ENCODE measurements around the gene KIF23.

The KIF23 gene

GRCh38 chr15:69403594-69403993 lies 10.6 kb upstream of the KIF23 start:
- no peak for TF ChIP-seq CTCF (IDR thresholded peaks at IDR 0.05; ENCODE audit: extremely low read depth, insufficient read depth, missing control alignments)
- in situ Hi-C loops (cut with MboI; ENCODE audit: low pct_unique_long_range_greater_than_20kb, low sequenced_read_pairs, unreplicated experiment) = no loop called here
- no peak for DNase-seq (ENCODE audit: low spot score)

- no peak for TF ChIP-seq CTCF (IDR thresholded peaks at IDR 0.05; ENCODE audit: extremely low read depth, insufficient read depth, missing control alignments)
- in situ Hi-C loops (cut with MboI; ENCODE audit: low pct_unique_long_range_greater_than_20kb, low sequenced_read_pairs, unreplicated experiment) = no loop called here
- no peak for DNase-seq (ENCODE audit: low spot score)
These were observed 9.0 kb upstream of the KIF23 start for GRCh38 chr15:69405110-69405509.

- DNase-seq (ENCODE audit: low spot score) = no peak
- in situ Hi-C loops (cut with MboI; ENCODE audit: low pct_unique_long_range_greater_than_20kb, low sequenced_read_pairs, unreplicated experiment) = no loop called here
- TF ChIP-seq CTCF (IDR thresholded peaks at IDR 0.05; ENCODE audit: extremely low read depth, insufficient read depth, missing control alignments) = no peak
These were observed 6.3 kb upstream of the KIF23 start for GRCh38 chr15:69407719-69408400.

- in situ Hi-C loops (cut with MboI; ENCODE audit: low pct_unique_long_range_greater_than_20kb, low sequenced_read_pairs, unreplicated experiment) = no loop called here
- TF ChIP-seq CTCF (IDR thresholded peaks at IDR 0.05; ENCODE audit: extremely low read depth, insufficient read depth, missing control alignments) = no peak
- DNase-seq (ENCODE audit: low spot score) = no peak
These were observed 5.3 kb upstream of the KIF23 start for GRCh38 chr15:69408841-69409240.

- no peak for TF ChIP-seq CTCF (IDR thresholded peaks at IDR 0.05; ENCODE audit: extremely low read depth, insufficient read depth, missing control alignments)
- DNase-seq (ENCODE audit: low spot score) = no peak
- in situ Hi-C loops (cut with MboI; ENCODE audit: low pct_unique_long_range_greater_than_20kb, low sequenced_read_pairs, unreplicated experiment) = no loop called here
These were observed 3.8 kb upstream of the KIF23 start for GRCh38 chr15:69410248-69410874.

GRCh38 chr15:69412274-69412673 lies 1.9 kb upstream of the KIF23 start:
- no peak for TF ChIP-seq CTCF (IDR thresholded peaks at IDR 0.05; ENCODE audit: extremely low read depth, insufficient read depth, missing control alignments)
- in situ Hi-C loops (cut with MboI; ENCODE audit: low pct_unique_long_range_greater_than_20kb, low sequenced_read_pairs, unreplicated experiment) = no loop called here
- no peak for DNase-seq (ENCODE audit: low spot score)
